ENCODE data around the gene CNTF. TPM values are rescaled to one million over a fixed set of nuclear protein-coding genes. Genes with fewer than 3 reads are reported as not detected.
A peak's percentile ranks its signal among the peaks of the same experiment; 100 is the strongest.
"Not testable (repeated sequence)": the region's sequence is repeated elsewhere in the genome, so short reads cannot be mapped to it uniquely, and the experiment has no call there.

Gene CNTF, protein sequence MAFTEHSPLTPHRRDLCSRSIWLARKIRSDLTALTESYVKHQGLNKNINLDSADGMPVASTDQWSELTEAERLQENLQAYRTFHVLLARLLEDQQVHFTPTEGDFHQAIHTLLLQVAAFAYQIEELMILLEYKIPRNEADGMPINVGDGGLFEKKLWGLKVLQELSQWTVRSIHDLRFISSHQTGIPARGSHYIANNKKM
- polyA plus RNA-seq: under 1 TPM in 1 of 3 donors, not detected in 2; 0.46 TPM

DNA sequence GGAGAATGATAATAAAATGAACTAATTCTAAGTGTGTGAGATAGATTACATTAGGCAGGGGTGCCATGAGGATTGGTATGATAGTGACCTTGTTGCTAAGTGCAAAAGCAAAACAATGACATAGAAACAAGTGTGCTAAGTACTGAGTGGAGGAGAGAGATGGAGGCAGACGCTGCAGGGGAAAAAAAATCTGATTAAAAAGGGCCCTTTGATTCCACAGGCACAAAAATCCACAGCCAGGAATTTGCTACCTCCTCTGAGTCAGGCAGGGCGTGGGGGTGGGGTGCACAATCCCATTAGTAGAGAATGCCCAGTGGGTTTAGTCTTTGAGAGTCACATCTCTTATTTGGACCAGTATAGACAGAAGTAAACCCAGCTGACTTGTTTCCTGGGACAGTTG lies at the start of gene CNTF:
CNTF (plus strand) TSS at position 322 of the 400 bp plus-strand sequence. CDS start 88 bp downstream, outside the sequence.
- no peak for DNase-seq
- H3K4me3 Mint-ChIP-seq: no peak within 1 kb of the TSS
- no peaks in the 10 kb centered on the region for H3K4me1 Mint-ChIP-seq
- peak within 1 kb of the TSS in 1 of 6 donors; percentile 63 for H3K27ac Mint-ChIP-seq
- H3K9me3 Mint-ChIP-seq: no peaks in the 10 kb centered on the region
- H3K36me3 Mint-ChIP-seq: peaks cover 20 to 51% (median 25%) of the 10 kb centered on the region in 3 donors
- peaks cover 0 to 2% (median 0%) of the 10 kb centered on the region in 3 donors for H3K27me3 Mint-ChIP-seq (ENCODE audit: low read depth in 3 of 3)

- Mint-ChIP-seq H3K27ac (peak overlapping the region; percentile 96 to 100 (median 99)), H3K4me1 (peaks cover 68 to 84% of the 10 kb centered on the region in 2 donors), H3K27me3 (ENCODE audit: low read depth in 3 of 3) (peaks cover 6 to 18% (median 17%) of the 10 kb centered on the region in 3 donors), H3K4me3 (peak overlapping the region; percentile 91 to 99 (median 96)), H3K36me3 (peaks cover 7 to 23% (median 18%) of the 10 kb centered on the region in 3 donors)
- not testable (repeated sequence) for DNase-seq, H3K9me3 Mint-ChIP-seq
These were observed 49.6 kb upstream of the CNTF start for GRCh38 chr11:58572906-58573305.

DNA sequence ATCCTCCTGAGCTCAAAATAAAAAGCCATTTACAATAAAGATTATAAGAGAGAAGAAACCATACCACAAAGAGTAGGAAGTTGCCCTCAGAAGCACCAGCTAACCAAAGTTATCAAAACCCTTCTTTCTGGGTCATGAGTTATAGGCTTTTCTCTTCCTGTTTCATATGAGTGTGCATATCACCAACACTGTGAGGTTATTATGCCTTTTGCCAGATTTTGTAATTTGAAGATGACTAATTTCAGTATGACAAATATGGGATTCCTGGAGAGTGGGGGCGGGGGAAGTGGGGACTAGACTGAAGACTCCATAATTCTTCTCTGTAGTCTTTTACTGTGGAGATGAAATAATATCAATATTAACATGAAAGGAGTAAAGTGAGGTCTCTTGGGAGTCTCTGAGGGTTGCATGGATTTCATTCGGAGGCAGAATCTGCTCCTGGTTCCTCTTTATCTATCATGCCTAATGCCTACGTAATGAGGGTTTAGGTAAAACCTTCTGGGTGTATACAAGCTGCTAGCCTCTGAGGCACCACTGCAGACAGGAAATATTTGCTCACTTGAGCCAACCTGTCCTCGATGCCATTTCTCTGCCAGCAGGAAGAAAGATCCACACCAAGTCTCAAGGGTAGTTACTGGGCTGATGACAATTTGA lies 48.9 kb upstream of the CNTF start:
- Mint-ChIP-seq H3K27ac (peak overlapping the region; percentile 96 to 100 (median 99)), H3K4me3 (peak overlapping the region; percentile 91 to 99 (median 96)), H3K9me3 (no peaks in the 10 kb centered on the region), H3K36me3 (peaks cover 7 to 18% (median 14%) of the 10 kb centered on the region in 3 donors), H3K4me1 (peaks cover 61 to 78% of the 10 kb centered on the region in 2 donors), H3K27me3 (ENCODE audit: low read depth in 3 of 3) (peaks cover 13 to 25% (median 24%) of the 10 kb centered on the region in 3 donors)
- peak; percentile 50 to 62 (median 57) for DNase-seq

GRCh38 chr11:58574881-58575280 lies 47.6 kb upstream of the CNTF start:
- Mint-ChIP-seq H3K4me1 (peaks cover 61 to 76% of the 10 kb centered on the region in 2 donors), H3K27ac (peak overlapping the region; percentile 96 to 100 (median 99))

DNA sequence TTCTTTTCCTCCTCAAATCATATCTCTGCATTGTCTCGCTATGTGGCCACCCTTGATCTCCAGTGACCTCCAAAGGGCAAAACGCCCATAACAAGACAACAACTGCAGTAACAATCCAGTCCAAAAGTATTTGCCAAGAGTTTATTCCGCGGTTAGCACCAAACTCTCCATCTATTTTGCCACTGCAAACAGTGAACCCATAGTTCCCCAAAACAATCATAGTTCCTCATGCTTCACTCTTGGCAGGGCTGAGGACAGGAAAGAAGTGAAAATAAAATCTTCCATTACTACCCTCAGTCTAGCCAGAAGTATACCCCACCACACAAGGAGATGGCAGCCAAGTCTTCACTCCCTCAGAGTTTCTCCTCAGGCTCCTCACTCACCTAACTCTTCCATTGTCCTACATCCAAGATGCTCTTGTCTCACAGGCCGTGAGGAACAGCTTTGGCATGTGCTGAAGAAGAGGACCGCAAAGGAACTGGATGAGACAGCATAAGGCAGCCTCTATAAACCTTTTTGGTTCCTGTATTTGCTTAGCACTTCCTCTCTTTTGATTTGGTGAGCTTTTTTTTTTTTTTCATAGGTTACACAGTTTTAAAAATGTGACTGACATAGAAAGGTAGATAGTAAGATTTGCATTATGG lies 47.0 kb upstream of the CNTF start, which contains the start of gene LPXN:
LPXN (minus strand) TSS at position 480 of the 644 bp plus-strand sequence; CDS start at position 396, 84 bp downstream.
- Mint-ChIP-seq H3K36me3 (peaks cover 0 to 6% (median 3%) of the 10 kb centered on the region in 3 donors), H3K9me3 (no peaks in the 10 kb centered on the region), H3K4me1 (peaks cover 66 to 79% of the 10 kb centered on the region in 2 donors), H3K4me3 (peak within 1 kb of the TSS; percentile 93 to 99 (median 98)), H3K27ac (peak within 1 kb of the TSS; percentile 96 to 100 (median 99)), H3K27me3 (ENCODE audit: low read depth in 3 of 3) (peaks cover 22 to 37% (median 36%) of the 10 kb centered on the region in 3 donors)
- peak; percentile 43 to 61 (median 56) for DNase-seq

More at GRCh38 chr11:58574881-58575280, 47.6 kb upstream of the CNTF start:
- peak overlapping the region; percentile 91 to 99 (median 96) for H3K4me3 Mint-ChIP-seq
- H3K27me3 Mint-ChIP-seq (ENCODE audit: low read depth in 3 of 3): peaks cover 22 to 36% (median 35%) of the 10 kb centered on the region in 3 donors
- peaks cover 4 to 10% (median 9%) of the 10 kb centered on the region in 3 donors for H3K36me3 Mint-ChIP-seq
- DNase-seq: no peak
- H3K9me3 Mint-ChIP-seq: no peaks in the 10 kb centered on the region

DNA sequence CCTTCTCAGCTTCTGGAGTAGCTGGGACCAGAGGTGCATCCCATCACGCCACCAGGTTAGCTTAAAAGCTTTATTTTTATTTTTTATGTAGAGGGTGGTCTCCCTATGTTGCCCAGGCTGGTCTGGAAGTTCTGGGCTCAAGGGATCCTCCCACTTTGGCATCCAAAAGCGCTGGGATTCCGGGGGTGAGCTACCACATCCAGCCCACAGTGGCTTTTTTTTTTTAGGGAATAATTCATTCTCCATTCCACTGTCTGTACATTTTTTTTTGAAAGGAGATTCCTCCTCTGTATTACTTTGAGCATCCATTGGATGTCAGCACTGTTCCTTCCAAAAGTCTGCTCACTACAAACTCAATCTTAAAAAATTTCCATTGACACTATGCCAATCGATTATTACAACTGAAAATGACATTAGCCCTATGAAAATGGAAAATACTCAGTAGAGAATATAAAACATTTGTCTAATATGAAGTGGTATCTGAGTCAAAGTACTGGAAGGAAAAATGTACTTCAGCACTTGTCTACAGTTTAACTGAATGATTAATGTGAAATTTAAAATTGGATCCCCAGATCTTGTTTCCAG lies 45.5 kb upstream of the CNTF start:
- Mint-ChIP-seq H3K9me3 (no peaks in the 10 kb centered on the region), H3K27me3 (ENCODE audit: low read depth in 3 of 3) (peaks cover 22 to 37% (median 36%) of the 10 kb centered on the region in 3 donors), H3K4me1 (peaks cover 72 to 83% of the 10 kb centered on the region in 2 donors), H3K27ac (peak overlapping the region; percentile 96 to 100 (median 99)), H3K36me3 (peaks cover 0 to under 1% (median 0%) of the 10 kb centered on the region in 3 donors), H3K4me3 (peak overlapping the region; percentile 93 to 99 (median 98))
- DNase-seq: no peak

DNA sequence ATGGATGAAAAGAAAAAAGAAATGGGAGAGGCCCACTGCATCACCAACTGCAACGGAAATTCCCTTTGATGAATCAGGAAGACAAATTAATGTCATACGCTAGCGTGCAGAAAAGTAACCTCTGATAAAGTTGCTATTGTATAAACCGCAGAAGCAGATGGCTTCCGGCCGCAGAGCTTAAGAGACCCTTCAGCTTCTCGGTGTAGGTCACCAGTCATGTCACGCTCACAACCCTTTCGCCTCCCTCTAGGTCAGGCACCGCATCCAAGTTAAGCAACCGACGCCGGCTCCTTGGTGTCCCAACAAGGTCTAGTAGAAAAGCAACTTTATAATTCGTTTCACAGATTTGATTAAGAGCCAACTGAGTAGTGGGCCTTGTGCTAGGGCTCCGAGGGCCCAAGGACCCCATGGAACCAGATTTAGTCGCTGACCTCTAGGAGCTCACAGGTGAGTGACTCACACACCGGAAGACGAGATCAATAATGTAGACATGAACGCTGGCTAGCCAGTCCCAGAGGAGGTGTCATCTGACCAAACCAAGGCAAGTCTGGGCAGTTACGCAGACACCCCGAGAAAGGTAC lies 44.8 kb upstream of the CNTF start:
- peak; percentile 81 to 83 (median 82) for DNase-seq
- Mint-ChIP-seq H3K36me3 (no peaks in the 10 kb centered on the region), H3K27me3 (ENCODE audit: low read depth in 3 of 3) (peaks cover 22 to 37% (median 36%) of the 10 kb centered on the region in 3 donors), H3K4me1 (peaks cover 74 to 84% of the 10 kb centered on the region in 2 donors), H3K4me3 (peak overlapping the region; percentile 93 to 99 (median 98)), H3K9me3 (no peaks in the 10 kb centered on the region), H3K27ac (peak overlapping the region; percentile 96 to 100 (median 99))

- DNase-seq: peak; percentile 96
These were observed 44.3 kb upstream of the CNTF start for GRCh38 chr11:58578136-58578634.

GRCh38 chr11:58578635-58579191 lies 43.8 kb upstream of the CNTF start, which contains the start of gene ZFP91:
TSS of gene ZFP91 (plus strand) at chr11:58579063. CDS start at chr11:58579282, 219 bp downstream.
- H3K4me1 Mint-ChIP-seq: peaks cover 73 to 85% of the 10 kb centered on the region in 2 donors
- H3K9me3 Mint-ChIP-seq: no peaks in the 10 kb centered on the region
- peak within 1 kb of the TSS; percentile 97 to 99 (median 99) for H3K4me3 Mint-ChIP-seq
- no peaks in the 10 kb centered on the region for H3K36me3 Mint-ChIP-seq
- peak; percentile 93 to 95 (median 94) for DNase-seq
- H3K27ac Mint-ChIP-seq: peak within 1 kb of the TSS; percentile 98 to 100 (median 100)
- H3K27me3 Mint-ChIP-seq (ENCODE audit: low read depth in 3 of 3): peaks cover 22 to 37% (median 36%) of the 10 kb centered on the region in 3 donors

More at GRCh38 chr11:58578136-58578634, 44.3 kb upstream of the CNTF start:
- Mint-ChIP-seq H3K27ac (peak overlapping the region; percentile 96 to 100 (median 99)), H3K27me3 (ENCODE audit: low read depth in 3 of 3) (peaks cover 22 to 37% (median 36%) of the 10 kb centered on the region in 3 donors), H3K9me3 (no peaks in the 10 kb centered on the region), H3K36me3 (no peaks in the 10 kb centered on the region), H3K4me1 (peaks cover 76 to 85% of the 10 kb centered on the region in 2 donors), H3K4me3 (peak overlapping the region; percentile 93 to 99 (median 98))

DNA sequence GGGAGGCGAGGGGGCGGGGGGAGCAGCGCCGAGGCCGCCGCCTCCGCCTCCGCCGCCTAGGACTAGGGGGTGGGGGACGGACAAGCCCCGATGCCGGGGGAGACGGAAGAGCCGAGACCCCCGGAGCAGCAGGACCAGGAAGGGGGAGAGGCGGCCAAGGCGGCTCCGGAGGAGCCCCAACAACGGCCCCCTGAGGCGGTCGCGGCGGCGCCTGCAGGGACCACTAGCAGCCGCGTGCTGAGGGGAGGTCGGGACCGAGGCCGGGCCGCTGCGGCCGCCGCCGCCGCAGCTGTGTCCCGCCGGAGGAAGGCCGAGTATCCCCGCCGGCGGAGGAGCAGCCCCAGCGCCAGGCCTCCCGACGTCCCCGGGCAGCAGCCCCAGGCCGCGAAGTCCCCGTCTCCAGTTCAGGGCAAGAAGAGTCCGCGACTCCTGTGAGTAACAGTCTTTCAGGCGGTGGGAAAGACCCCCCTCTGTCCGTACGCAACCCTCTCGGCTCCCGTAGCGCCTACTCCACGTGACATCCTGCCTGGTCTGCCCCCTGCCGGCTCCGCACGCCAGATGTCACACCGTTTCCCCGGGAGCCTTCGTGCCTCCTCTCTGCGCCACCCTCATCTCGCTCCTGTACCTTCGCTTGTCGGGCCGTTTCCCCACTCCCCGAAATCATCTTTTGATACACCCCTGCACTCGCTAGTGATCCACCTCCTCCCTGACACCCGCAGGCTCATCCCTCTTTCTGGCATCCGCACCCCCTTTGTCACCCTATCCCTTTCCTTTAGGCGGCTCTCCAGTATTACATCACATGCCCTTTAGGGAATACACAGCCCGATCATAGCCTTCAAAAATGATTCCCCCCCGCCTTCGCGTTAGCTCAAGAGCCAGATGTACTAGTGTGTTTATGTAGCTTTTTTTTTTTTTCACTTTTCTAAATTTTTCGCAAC lies 43.0 kb upstream of the CNTF start:
- Mint-ChIP-seq H3K27me3 (ENCODE audit: low read depth in 3 of 3) (peaks cover 22 to 37% (median 36%) of the 10 kb centered on the region in 3 donors), H3K4me1 (peaks cover 67 to 83% of the 10 kb centered on the region in 2 donors), H3K36me3 (no peaks in the 10 kb centered on the region), H3K9me3 (no peaks in the 10 kb centered on the region), H3K27ac (peak overlapping the region; percentile 98 to 100 (median 100)), H3K4me3 (peak overlapping the region; percentile 97 to 99 (median 99))
- peak; percentile 88 to 90 (median 89) for DNase-seq

DNA sequence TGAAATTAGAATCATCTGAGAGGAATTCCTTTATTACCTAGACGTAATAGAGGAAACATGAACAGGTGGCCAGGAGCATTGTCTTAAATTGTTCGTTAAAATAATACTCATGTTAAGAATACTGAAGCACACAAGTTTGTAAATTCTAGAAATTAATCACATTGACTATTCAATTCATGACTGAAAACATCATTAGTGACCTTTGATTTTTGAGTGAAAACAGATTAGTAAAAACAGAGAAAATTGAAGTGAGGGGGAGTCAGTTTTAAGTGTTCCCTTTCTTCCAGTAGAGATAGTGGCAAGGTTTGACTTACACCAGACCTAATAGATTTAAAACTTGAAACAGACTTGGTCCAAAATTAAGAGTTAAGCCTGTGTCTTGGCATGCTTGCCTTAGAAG lies 42.2 kb upstream of the CNTF start:
- Mint-ChIP-seq H3K4me3 (peak overlapping the region; percentile 97 to 99 (median 99)), H3K36me3 (no peaks in the 10 kb centered on the region), H3K27ac (peak overlapping the region; percentile 90 to 100 (median 98)), H3K9me3 (no peaks in the 10 kb centered on the region), H3K4me1 (peaks cover 59 to 75% of the 10 kb centered on the region in 2 donors), H3K27me3 (ENCODE audit: low read depth in 3 of 3) (peaks cover 22 to 34% (median 33%) of the 10 kb centered on the region in 3 donors)
- DNase-seq: no peak
